Neural cell (in vitro differentiated cells): Measurements from ENCODE around the gene MINDY3.

Source experiments
- EP300 ChIP-seq: fragments of 450-650 bp; conservative IDR thresholded peaks from 2 replicates; pipeline ENCODE4 v1.6.1; 2014; ENCODE audit warnings: antibody characterized with exemption, mild to moderate bottlenecking, moderate library complexity; ENCODE audit not compliant: poor library complexity, severe bottlenecking
- EZH2 ChIP-seq: fragments of 200-600, 300-800 bp; shearing (Covaris generic), sonication (generic); IDR thresholded peaks from 2 replicates; pipeline ENCODE4 v1.6.1; 2014; ENCODE audit warnings: antibody characterized with exemption, low read length, borderline replicate concordance, mild to moderate bottlenecking; ENCODE audit not compliant: insufficient read depth, poor library complexity, severe bottlenecking
- MXI1 ChIP-seq: fragments of 450-650 bp; conservative IDR thresholded peaks from 2 replicates; pipeline ENCODE4 v1.6.1; 2014; ENCODE audit warnings: antibody characterized with exemption, mild to moderate bottlenecking; ENCODE audit not compliant: poor library complexity, severe bottlenecking
- POLR2AphosphoS5 ChIP-seq: IDR thresholded peaks from 2 replicates; pipeline ENCODE4 v1.6.1; 2012
- RAD21 ChIP-seq: fragments of 450-650 bp; conservative IDR thresholded peaks from 2 replicates; pipeline ENCODE4 v1.6.1; 2014; ENCODE audit warnings: antibody characterized with exemption, mild to moderate bottlenecking, moderate library complexity
- SMC3 ChIP-seq: fragments of 450-650 bp; conservative IDR thresholded peaks from 2 replicates; pipeline ENCODE4 v1.6.1; 2014; ENCODE audit warnings: antibody characterized with exemption, mild to moderate bottlenecking, moderate library complexity; ENCODE audit not compliant: poor library complexity
- TAF1 ChIP-seq: IDR thresholded peaks from 2 replicates; pipeline ENCODE4 v1.6.1; 2012; ENCODE audit warnings: low read depth
- TF ChIP-seq, protein P1 (sequence below): IDR thresholded peaks from 2 replicates; pipeline ENCODE4 v1.6.1; 2012; ENCODE audit warnings: borderline replicate concordance
- TF ChIP-seq, protein P2 (sequence below): fragments of 450-650 bp; IDR thresholded peaks from 2 replicates; pipeline ENCODE4 v1.5.1; 2014; ENCODE audit warnings: antibody characterized with exemption, mild to moderate bottlenecking, moderate library complexity; ENCODE audit not compliant: poor library complexity, severe bottlenecking

DNA sequence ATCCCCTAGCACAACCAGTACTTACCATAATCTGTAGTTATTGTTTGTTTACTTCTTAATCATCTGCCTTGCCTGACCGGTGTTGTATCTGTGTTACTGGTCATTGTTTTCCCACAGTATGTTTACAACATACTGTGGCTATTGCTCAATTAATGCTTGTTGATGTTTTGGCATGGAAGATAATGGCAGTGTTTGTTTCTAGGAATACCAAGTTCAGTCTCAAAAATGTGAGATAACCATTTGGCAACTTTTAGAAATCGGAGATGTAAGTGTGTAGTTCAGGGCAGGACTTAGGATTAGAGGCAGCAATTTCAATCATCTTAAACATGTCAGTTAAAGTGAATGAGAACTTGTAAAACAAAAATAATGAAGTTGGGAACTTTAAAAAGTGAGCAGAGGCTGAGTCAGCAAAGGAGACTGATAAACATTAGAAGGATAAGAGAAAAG, 8.2 kb downstream of the MINDY3 start:
- TF ChIP-seq EP300 (no peak), EZH2 (no peak), POLR2AphosphoS5 (no peak), RAD21 (no peak), TAF1 (no peak), SMC3 (no peak), MXI1 (no peak)
- TF ChIP-seq, protein P1, sequence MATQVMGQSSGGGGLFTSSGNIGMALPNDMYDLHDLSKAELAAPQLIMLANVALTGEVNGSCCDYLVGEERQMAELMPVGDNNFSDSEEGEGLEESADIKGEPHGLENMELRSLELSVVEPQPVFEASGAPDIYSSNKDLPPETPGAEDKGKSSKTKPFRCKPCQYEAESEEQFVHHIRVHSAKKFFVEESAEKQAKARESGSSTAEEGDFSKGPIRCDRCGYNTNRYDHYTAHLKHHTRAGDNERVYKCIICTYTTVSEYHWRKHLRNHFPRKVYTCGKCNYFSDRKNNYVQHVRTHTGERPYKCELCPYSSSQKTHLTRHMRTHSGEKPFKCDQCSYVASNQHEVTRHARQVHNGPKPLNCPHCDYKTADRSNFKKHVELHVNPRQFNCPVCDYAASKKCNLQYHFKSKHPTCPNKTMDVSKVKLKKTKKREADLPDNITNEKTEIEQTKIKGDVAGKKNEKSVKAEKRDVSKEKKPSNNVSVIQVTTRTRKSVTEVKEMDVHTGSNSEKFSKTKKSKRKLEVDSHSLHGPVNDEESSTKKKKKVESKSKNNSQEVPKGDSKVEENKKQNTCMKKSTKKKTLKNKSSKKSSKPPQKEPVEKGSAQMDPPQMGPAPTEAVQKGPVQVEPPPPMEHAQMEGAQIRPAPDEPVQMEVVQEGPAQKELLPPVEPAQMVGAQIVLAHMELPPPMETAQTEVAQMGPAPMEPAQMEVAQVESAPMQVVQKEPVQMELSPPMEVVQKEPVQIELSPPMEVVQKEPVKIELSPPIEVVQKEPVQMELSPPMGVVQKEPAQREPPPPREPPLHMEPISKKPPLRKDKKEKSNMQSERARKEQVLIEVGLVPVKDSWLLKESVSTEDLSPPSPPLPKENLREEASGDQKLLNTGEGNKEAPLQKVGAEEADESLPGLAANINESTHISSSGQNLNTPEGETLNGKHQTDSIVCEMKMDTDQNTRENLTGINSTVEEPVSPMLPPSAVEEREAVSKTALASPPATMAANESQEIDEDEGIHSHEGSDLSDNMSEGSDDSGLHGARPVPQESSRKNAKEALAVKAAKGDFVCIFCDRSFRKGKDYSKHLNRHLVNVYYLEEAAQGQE = no peak
- TF ChIP-seq, protein P2, sequence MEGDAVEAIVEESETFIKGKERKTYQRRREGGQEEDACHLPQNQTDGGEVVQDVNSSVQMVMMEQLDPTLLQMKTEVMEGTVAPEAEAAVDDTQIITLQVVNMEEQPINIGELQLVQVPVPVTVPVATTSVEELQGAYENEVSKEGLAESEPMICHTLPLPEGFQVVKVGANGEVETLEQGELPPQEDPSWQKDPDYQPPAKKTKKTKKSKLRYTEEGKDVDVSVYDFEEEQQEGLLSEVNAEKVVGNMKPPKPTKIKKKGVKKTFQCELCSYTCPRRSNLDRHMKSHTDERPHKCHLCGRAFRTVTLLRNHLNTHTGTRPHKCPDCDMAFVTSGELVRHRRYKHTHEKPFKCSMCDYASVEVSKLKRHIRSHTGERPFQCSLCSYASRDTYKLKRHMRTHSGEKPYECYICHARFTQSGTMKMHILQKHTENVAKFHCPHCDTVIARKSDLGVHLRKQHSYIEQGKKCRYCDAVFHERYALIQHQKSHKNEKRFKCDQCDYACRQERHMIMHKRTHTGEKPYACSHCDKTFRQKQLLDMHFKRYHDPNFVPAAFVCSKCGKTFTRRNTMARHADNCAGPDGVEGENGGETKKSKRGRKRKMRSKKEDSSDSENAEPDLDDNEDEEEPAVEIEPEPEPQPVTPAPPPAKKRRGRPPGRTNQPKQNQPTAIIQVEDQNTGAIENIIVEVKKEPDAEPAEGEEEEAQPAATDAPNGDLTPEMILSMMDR = no peak
